Measurements from ENCODE around the gene SH3RF1. TPM values are rescaled to one million over a fixed set of nuclear protein-coding genes. Genes with fewer than 3 reads are reported as not detected.
A peak's percentile ranks its signal among the peaks of the same experiment; 100 is the strongest.
"Not testable (repeated sequence)": the region's sequence is repeated elsewhere in the genome, so short reads cannot be mapped to it uniquely, and the experiment has no call there.

The SH3RF1 gene
- total RNA-seq, 1 donor, result 57.8 TPM

GRCh38 chr4:169286562-169287301 is 16.0 kb upstream of the SH3RF1 start:
- no peak overlapping the region for H3K4me3 ChIP-seq (ENCODE audit: low read depth, low read length)
- TF ChIP-seq CTCF (IDR thresholded peaks at IDR 0.05; ENCODE audit: insufficient read depth, low read length), result peak; percentile 27
- no peak for DNase-seq (ENCODE audit: low read depth)

GRCh38 chr4:169283114-169283509 is 12.4 kb upstream of the SH3RF1 start:
- H3K4me3 ChIP-seq (ENCODE audit: low read depth, low read length), result no peak overlapping the region
- no peak for TF ChIP-seq CTCF (IDR thresholded peaks at IDR 0.05; ENCODE audit: insufficient read depth, low read length)
- peak; percentile 96 for DNase-seq (ENCODE audit: low read depth)

- no peak for DNase-seq (ENCODE audit: low read depth)
- no peak for TF ChIP-seq CTCF (IDR thresholded peaks at IDR 0.05; ENCODE audit: insufficient read depth, low read length)
- H3K4me3 ChIP-seq (ENCODE audit: low read depth, low read length), result no peak overlapping the region
Observed at GRCh38 chr4:169282429-169283113, 11.8 kb upstream of the SH3RF1 start.

- H3K4me3 ChIP-seq (ENCODE audit: low read depth, low read length), result no peak overlapping the region
- TF ChIP-seq CTCF (IDR thresholded peaks at IDR 0.05; ENCODE audit: insufficient read depth, low read length), result no peak
- DNase-seq (ENCODE audit: low read depth), result peak; percentile 73
Observed at GRCh38 chr4:169279108-169279507, 8.4 kb upstream of the SH3RF1 start.

GRCh38 chr4:169278624-169279023 is 7.9 kb upstream of the SH3RF1 start:
- no peak for TF ChIP-seq CTCF (IDR thresholded peaks at IDR 0.05; ENCODE audit: insufficient read depth, low read length)
- DNase-seq (ENCODE audit: low read depth), result no peak
- H3K4me3 ChIP-seq (ENCODE audit: low read depth, low read length), result no peak overlapping the region

GRCh38 chr4:169277838-169278237 is 7.1 kb upstream of the SH3RF1 start:
- DNase-seq (ENCODE audit: low read depth); H3K4me3 ChIP-seq (ENCODE audit: low read depth, low read length): not testable (repeated sequence)

GRCh38 chr4:169275180-169275579 is 4.4 kb upstream of the SH3RF1 start:
- no peak for DNase-seq (ENCODE audit: low read depth)

More at GRCh38 chr4:169275180-169275579, 4.4 kb upstream of the SH3RF1 start:
- no peak overlapping the region for H3K4me3 ChIP-seq (ENCODE audit: low read depth, low read length)
- TF ChIP-seq CTCF (IDR thresholded peaks at IDR 0.05; ENCODE audit: insufficient read depth, low read length), result no peak
